GM12864 (cell line): Measurements from ENCODE around the gene PALD1.

Experiments
- DNase-seq: peaks from one replicate; pipeline ENCODE4 v3.0.0-alpha.2; 2011; ENCODE audit warnings: low read depth
- H3K4me3 ChIP-seq: 2 replicates; pipeline ENCODE4 v1.5.1; 2011; ENCODE audit warnings: mild to moderate bottlenecking, low read depth, low read length, control low read depth
- TF ChIP-seq, protein P1 (sequence below): IDR thresholded peaks from 2 replicates; pipeline ENCODE4 v1.5.1; 2011; ENCODE audit warnings: low read depth, mild to moderate bottlenecking, moderate library complexity, low read length, control low read depth, inconsistent platforms; ENCODE audit errors: missing control alignments

The PALD1 gene

DNA sequence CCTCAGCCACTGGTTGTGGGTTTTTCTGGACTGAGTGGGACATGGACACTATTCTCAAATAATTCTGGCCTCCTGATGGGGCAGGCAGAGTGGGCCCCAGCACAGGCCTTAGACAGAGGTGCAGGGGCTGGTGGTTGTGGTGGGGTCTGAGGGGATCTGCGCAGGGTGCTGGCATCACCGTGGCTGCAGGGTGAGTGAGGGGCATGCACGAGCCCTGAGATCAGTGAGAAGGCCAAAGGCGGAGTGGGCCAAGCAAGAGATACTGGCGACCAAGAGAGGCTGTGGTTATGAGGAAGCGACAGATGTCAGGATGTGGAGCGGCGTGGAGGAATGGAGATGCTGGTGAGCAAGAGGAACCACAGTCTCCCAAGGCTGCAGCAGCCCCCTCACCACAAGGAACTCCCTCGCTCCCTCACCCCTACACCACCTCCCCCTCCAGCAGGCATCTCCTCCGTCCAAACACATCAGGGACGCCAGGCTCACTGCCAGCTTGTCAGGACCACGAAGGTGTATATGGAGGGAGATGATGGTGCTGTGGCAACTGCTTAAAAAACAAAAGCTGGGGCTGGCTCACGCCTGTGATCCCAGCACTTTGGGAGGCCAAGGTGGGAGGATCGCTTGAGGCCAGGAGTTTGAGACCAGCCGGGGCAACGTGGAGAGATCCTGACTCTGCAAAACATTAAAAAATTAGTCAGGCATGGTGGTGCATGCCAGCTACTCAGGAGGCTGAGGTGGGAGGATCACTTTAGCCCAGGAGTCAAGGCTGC is 114.4 kb downstream of the PALD1 start:
- TF ChIP-seq, protein P1, sequence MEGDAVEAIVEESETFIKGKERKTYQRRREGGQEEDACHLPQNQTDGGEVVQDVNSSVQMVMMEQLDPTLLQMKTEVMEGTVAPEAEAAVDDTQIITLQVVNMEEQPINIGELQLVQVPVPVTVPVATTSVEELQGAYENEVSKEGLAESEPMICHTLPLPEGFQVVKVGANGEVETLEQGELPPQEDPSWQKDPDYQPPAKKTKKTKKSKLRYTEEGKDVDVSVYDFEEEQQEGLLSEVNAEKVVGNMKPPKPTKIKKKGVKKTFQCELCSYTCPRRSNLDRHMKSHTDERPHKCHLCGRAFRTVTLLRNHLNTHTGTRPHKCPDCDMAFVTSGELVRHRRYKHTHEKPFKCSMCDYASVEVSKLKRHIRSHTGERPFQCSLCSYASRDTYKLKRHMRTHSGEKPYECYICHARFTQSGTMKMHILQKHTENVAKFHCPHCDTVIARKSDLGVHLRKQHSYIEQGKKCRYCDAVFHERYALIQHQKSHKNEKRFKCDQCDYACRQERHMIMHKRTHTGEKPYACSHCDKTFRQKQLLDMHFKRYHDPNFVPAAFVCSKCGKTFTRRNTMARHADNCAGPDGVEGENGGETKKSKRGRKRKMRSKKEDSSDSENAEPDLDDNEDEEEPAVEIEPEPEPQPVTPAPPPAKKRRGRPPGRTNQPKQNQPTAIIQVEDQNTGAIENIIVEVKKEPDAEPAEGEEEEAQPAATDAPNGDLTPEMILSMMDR = no peak
- no peak for DNase-seq
- no peak overlapping the region for H3K4me3 ChIP-seq

GRCh38 chr10:70593513-70593890 is 114.9 kb downstream of the PALD1 start:
- TF ChIP-seq, protein P1 = no peak
- no peak overlapping the region for H3K4me3 ChIP-seq
- DNase-seq = no peak

DNA sequence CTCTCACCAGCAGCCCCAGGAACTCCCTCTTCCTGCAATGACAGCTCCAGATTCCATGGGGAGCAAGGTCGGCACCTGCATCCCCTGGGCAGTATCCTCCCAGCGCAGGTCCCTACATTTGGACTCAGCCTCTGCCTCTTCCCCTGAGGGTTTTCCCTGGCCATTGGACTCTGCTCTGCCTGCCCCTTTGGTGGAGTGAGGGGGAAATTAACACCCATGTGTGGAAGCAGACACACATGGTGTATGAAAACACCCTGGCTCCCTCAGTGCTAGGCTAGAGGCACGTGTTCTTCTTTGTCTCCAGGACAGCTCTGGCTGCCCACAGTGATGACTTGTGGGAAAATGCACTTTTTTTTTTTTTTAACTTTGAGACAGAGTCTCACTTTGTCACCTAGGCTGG is 115.6 kb downstream of the PALD1 start:
- DNase-seq = no peak
- TF ChIP-seq, protein P1 = no peak
- H3K4me3 ChIP-seq = no peak overlapping the region

DNA sequence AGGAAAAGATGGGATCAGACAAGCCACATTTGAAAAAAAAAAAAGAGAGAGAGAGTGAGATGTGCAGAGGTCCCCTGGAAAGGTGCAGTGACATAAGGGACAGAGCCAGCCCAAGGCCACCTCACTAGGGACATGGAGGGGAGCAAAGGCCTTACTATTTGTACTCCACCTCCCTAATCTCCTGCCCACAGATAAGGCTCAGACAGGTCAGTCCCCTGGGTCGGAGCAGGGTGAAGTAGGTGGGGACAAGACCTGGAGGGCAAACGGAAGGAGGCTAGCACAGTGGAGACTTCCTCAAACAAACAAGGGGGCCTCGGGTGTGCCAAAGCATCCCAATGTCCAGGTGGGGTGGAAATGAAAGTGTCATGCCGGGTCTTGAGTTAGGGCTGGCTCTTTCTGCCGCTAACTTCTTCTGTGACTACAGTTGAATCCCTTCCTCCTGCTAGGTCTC is 117.0 kb downstream of the PALD1 start:
- TF ChIP-seq, protein P1 = no peak
- DNase-seq = no peak
- no peak overlapping the region for H3K4me3 ChIP-seq

DNA sequence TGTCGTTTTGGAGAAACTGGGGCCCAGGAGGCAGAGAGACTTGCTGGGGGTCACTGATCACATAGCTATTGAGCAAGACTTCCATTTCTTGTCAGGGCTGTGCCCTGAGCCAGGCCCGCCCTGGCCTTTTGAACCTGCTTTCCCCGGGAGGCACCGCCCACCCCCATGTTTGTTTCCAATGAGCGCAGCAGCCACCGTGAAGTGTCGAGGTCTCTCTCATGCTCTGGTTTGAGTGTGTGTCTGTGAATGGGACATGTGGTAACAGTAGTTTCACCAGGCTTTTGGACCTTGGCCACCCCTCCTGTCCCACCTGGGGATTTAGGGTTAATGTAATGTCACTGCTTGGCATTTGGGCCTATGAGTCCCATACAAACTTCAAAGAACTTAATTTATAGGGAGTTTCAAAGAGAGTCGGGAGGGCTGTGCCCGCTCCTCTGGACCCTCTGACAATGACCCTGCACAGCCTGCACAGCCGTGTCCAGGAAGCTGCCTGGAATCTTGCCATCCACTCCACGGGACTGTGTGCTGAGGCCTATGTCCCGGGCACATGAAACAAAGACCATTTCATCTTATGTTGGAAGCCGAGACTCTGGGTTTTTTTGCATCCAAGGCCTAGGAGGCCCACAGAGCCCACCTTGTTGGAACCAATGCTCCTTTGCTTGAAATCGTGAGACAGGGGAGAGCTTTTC is 117.7 kb downstream of the PALD1 start:
- TF ChIP-seq, protein P1 = no peak
- DNase-seq = no peak
- H3K4me3 ChIP-seq = no peak overlapping the region

- TF ChIP-seq, protein P1 = no peak
- H3K4me3 ChIP-seq = no peak overlapping the region
- no peak for DNase-seq
These were observed 118.6 kb downstream of the PALD1 start for GRCh38 chr10:70596860-70597809.
